NCI-H2107 (cell line): ENCODE measurements around the gene DGCR2.
"Not testable (repeated sequence)": the region's sequence is repeated elsewhere in the genome, so short reads cannot be mapped to it uniquely, and the experiment has no call there.

Source experiments
- DNase-seq: peaks from one replicate; lab custom pipeline; 2025; lab: John Stamatoyannopoulos, UW

The DGCR2 gene

DNA sequence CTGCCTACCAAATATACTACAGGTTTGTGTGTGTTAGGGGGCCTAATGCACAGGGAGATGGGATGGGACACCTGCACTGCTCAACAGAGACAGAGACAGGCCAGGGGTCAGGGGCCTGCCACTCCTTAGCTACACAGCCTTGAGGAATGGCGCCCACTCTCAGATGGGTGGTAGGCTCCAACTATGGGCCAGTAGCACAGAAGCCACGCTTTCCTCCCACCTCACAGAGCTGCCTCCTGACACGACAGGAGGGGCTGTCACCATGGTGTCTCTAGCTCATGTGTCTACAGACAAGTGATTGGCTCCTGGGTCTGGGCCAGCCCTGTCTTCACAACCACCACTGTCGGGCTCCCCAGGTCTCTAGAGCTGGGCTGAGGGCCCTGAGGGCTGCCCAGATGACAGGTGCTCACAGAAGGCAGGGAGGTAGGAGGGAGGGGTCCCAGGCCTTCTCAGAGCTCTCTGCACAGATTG is 81.8 kb downstream of the DGCR2 start:
- DNase-seq = no peak

GRCh38 chr22:19039796-19040280 is 82.4 kb downstream of the DGCR2 start:
- DNase-seq = no peak

DNA sequence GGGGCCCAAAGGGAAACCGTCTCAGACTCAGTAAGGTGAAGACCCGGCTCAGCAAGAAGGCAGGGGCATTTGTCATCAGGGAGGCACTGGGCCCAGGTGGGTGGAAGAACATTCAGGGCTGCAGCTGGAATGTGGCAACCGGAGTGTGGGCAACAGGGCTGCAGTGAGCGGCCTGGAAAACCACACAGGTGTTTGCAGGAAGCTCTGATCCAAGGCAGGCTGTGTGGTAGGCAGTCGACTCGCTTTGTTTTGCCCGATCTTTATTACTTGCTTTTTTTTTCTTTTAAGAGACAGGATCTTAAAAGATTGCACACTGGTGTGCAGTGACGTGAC is 82.8 kb downstream of the DGCR2 start:
- DNase-seq = no peak

- no peak for DNase-seq
Measured at GRCh38 chr22:19038728-19039447, 83.3 kb downstream of the DGCR2 start.

DNA sequence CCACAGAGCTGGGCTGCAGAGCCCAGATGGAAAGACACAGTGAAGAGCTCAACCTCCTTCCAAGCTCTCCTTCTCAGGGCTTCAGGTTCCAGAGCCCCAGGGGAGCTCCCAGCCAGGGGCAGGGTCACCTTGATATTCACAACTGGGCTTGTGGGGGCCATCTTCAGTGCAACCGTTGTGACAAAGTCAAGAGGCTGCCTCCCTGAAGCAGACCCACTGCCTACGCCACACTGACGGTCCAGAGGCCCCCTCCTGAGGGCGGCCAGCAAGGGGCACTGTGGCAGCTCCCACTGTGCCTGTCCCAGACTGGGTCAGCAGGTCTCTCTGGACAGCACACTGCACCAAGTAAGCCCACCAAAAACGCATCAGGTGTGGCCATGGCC is 84.1 kb downstream of the DGCR2 start:
- no peak for DNase-seq

GRCh38 chr22:19037282-19038163 is 84.7 kb downstream of the DGCR2 start:
- DNase-seq = no peak

GRCh38 chr22:19036523-19037273 is 85.5 kb downstream of the DGCR2 start:
- no peak for DNase-seq

DNA sequence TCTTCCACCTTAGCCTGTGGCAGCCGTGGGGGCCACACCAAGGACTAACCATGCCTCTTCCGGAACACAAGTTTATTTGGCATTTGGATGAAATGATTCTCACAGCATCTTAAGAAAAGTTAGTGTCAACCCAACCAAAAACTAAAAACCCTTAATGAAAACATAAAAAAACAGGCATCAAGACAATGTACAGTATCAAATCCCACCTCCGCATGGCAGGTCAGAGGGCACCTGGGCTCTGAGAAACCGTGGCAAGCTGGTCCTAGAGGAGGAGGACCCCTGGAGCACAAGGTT is 86.0 kb downstream of the DGCR2 start:
- no peak for DNase-seq

- no peak for DNase-seq
Measured at GRCh38 chr22:19035474-19036228, 86.6 kb downstream of the DGCR2 start.

- DNase-seq = not testable (repeated sequence)
Measured at GRCh38 chr22:19035126-19035473, 87.1 kb downstream of the DGCR2 start.

DNA sequence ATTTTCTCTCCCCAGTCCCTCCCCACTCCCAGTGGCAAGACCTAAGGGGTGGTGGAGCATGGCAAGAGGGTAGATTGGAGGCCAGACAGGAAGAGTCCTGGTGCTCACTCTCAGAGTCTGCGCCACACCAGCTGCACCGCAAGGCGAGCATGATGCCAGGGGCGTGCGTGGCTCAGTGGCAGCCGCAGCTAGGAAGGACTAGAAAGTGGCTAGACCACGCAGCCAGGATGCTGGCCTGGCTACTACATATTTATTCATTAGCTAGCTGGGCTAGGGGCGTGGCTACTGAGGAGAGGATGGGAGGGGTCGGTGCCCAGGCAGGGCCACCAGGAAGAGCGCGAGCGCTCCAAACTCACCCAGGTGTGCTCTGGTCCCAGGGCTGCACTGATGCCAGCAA is 87.5 kb downstream of the DGCR2 start:
- DNase-seq = not testable (repeated sequence)

DNA sequence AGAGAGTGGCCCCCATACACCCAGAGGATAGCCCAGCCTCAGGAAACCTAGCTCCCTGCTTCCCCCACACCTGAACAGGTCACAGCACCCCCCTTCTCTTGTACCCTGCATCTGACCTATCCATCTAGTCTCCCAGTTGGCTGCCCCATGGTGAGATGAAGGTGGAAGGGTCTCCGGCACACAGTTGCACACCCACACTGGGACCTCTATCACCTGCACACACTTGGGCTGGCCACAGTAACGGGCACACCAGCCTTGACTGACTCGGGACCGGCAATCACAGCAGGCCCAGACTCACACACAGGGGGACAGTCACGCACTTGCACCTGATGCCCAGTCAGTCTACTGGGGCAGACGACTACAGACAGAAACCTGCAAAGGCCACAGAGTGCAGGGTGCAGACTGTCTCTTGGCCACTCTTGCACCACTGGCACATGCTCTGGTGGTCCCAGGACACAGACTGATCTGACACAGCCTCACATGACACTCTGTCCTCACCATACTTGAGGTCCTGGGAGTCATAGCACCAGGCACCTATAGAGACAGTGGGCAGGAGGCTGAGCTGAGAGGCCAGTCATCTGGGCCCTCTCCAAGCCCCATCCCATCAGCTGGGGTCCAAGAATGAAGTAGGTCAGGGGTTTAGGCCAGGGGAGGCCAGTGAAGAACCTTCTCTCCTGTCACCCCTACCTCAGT is 88.0 kb downstream of the DGCR2 start:
- DNase-seq = not testable (repeated sequence)

GRCh38 chr22:19033568-19033905 is 88.7 kb downstream of the DGCR2 start:
- not testable (repeated sequence) for DNase-seq

GRCh38 chr22:19032898-19033567 is 89.2 kb downstream of the DGCR2 start:
- DNase-seq = not testable (repeated sequence)

GRCh38 chr22:19032156-19032785 is 89.9 kb downstream of the DGCR2 start:
- DNase-seq = not testable (repeated sequence)

- not testable (repeated sequence) for DNase-seq
Measured at GRCh38 chr22:19030889-19031252, 91.3 kb downstream of the DGCR2 start.

GRCh38 chr22:19030226-19030888 is 91.9 kb downstream of the DGCR2 start:
- not testable (repeated sequence) for DNase-seq

DNA sequence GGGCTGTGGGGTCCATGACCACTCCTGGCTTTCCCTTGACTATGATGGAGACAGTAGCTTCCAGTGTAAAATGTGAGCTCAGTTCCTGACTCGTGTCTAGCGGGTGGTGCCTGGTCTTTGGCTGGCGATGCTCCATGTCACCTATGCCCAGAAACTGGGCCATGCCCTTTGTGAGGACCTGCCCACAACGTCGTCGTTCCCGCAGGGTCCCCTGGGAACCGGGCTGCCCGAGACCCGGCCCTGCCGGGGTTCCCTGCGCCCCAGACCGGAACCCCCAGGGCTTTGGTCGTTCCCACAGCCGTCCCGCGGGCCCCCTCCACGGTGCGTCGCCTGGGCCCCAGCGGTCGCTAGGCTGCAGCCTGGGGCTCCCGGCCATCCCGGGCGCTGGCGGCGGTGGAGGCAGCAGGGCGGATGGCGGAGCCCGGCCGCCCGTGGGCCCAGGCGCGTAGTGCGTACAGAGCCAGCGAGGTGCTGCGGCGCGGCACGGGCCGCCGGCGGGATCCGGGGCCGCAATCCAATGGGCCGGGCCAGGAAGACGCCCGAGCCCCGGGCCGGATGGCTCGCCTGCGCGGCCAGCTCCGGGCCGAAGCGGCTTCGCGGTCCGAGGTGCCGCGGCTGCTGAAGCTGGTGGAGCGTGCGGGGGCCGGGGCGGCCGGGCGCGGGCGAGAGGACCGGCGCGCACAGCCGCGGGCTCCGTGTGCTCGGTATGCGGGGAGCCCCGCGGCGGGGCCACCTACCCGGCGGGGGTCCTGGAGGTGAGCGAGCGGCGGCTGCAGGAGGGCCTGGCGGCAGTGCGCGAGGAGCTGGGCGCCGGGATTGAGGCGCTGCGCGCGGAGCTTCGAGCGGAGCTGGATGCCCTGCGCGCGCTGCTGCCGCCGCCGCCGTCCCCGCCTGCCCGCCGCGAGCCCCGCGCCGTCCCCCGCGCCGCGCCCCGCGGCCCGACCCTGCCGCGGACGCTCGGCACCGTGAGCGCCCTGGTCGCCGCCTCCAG is 92.8 kb downstream of the DGCR2 start:
- DNase-seq = not testable (repeated sequence)

- not testable (repeated sequence) for DNase-seq
Measured at GRCh38 chr22:19028060-19028455, 94.2 kb downstream of the DGCR2 start.
